ENCODE data around the gene LONRF3. TPM values are rescaled to one million over a fixed set of nuclear protein-coding genes. Genes with fewer than 3 reads are reported as not detected.
A peak's percentile ranks its signal among the peaks of the same experiment; 100 is the strongest.

Gene LONRF3
- total and polyA plus RNA-seq, 9 donors, result 1.1 to 10.5 (median 4.7) TPM

DNA sequence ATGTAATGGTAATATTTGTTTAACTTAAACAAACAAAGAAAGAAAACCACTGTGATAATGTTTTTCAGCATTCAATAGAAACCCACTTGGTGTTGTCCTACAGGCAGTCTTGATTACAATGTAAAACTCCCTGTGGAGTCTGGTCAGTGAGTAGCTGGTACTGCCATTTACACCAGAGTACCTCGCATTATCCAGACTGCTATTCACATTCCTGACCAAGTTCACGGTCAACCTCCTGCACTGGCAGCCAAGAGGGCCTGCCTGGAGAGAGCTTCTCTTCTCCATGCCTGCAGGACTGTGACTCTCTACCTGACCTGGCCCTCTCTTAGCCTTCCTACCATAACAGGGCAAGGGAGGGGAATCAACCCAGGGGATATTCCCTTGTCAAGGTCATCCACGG, 2.9 kb upstream of the LONRF3 start:
- 38 to 50% (median 46%) methylated on average over 3 of the region's 3 CpGs for WGBS, 3 donors
- Histone ChIP-seq H3K27me3 (no peaks in the 10 kb centered on the region), H3K4me3 (no peak overlapping the region), H3K9me3 (no peaks in the 10 kb centered on the region), H3K27ac (no peak overlapping the region), H3K36me3 (no peaks in the 10 kb centered on the region), H3K4me1 (ENCODE audit: insufficient read depth) (no peaks in the 10 kb centered on the region)
- TF ChIP-seq, protein P1, sequence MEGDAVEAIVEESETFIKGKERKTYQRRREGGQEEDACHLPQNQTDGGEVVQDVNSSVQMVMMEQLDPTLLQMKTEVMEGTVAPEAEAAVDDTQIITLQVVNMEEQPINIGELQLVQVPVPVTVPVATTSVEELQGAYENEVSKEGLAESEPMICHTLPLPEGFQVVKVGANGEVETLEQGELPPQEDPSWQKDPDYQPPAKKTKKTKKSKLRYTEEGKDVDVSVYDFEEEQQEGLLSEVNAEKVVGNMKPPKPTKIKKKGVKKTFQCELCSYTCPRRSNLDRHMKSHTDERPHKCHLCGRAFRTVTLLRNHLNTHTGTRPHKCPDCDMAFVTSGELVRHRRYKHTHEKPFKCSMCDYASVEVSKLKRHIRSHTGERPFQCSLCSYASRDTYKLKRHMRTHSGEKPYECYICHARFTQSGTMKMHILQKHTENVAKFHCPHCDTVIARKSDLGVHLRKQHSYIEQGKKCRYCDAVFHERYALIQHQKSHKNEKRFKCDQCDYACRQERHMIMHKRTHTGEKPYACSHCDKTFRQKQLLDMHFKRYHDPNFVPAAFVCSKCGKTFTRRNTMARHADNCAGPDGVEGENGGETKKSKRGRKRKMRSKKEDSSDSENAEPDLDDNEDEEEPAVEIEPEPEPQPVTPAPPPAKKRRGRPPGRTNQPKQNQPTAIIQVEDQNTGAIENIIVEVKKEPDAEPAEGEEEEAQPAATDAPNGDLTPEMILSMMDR (IDR thresholded peaks at IDR 0.05), result no peak
- TF ChIP-seq EP300 (IDR thresholded peaks at IDR 0.05) (no peak), POLR2A (IDR thresholded peaks at IDR 0.05) (no peak)
- intact Hi-C loops (cut with DNase I), result no loop called here
- DNase-seq, result no peak

DNA sequence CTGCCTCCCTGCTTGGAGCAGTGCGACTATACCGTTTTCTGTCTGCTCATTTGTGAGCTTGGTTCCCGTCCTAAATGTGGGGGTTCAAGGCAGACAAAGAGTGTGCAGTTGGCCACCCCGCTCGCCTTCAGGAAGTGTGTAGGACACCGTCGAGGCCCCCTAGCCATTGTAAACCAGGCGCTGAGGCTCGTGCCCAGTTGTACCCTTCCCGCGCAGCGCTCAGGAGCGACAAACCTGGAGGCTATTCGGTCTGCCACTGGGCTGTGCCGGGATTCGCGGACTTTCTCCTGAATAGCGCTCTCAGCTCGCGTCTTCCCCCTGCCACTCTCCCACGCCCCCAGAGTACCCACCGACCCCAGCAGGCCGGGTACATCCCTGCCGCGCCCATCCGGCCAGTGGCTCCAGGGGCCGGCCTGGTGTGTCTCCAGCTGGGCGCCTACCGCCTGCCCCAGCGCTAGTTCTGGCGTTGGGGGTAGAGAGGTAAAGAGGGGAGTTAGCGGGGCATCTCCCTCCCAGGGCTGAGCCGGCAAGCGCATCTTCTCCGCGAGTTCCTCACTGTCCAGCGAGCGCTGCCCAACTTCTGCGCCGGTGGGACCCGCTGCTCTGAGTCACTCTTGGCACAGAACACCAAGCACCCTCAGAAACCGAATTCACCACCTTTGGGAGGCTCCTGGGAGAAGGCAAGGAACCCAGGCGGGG, 880 bp upstream of the LONRF3 start:
- no peaks in the 10 kb centered on the region for H3K4me1 ChIP-seq (ENCODE audit: insufficient read depth)
- H3K9me3 ChIP-seq, result no peaks in the 10 kb centered on the region
- intact Hi-C loops (cut with DNase I), result no loop called here
- H3K27me3 ChIP-seq, result no peaks in the 10 kb centered on the region
- WGBS, 3 donors, result 32 to 39% (median 36%) methylated on average over 43 of the region's 43 CpGs
- peak in 4 of 5 donors; percentile 15 to 52 (median 36) for DNase-seq
- H3K4me3 ChIP-seq, result peak overlapping the region; percentile 54
- TF ChIP-seq EP300 (IDR thresholded peaks at IDR 0.05), result no peak
- no peak for TF ChIP-seq POLR2A (IDR thresholded peaks at IDR 0.05)
- TF ChIP-seq, protein P1 (IDR thresholded peaks at IDR 0.05), result no peak
- no peak overlapping the region for H3K27ac ChIP-seq
- no peaks in the 10 kb centered on the region for H3K36me3 ChIP-seq

GRCh38 chrX:118974908-118975671, 672 bp downstream of the LONRF3 start:
- Histone ChIP-seq H3K4me3 (peak overlapping the region; percentile 54), H3K4me1 (ENCODE audit: insufficient read depth) (no peaks in the 10 kb centered on the region), H3K27ac (peak overlapping the region in 1 of 2 donors; percentile 48), H3K9me3 (no peaks in the 10 kb centered on the region), H3K36me3 (no peaks in the 10 kb centered on the region), H3K27me3 (no peaks in the 10 kb centered on the region)
- TF ChIP-seq EP300 (IDR thresholded peaks at IDR 0.05) (no peak), POLR2A (IDR thresholded peaks at IDR 0.05) (no peak)
- TF ChIP-seq, protein P1 (IDR thresholded peaks at IDR 0.05), result no peak
- intact Hi-C loops (cut with DNase I), result no loop called here
- DNase-seq, result peak; percentile 22 to 56 (median 42)
- 38 to 47% (median 43%) methylated on average over 67 to 82 of the region's 82 CpGs for WGBS, 3 donors

DNA sequence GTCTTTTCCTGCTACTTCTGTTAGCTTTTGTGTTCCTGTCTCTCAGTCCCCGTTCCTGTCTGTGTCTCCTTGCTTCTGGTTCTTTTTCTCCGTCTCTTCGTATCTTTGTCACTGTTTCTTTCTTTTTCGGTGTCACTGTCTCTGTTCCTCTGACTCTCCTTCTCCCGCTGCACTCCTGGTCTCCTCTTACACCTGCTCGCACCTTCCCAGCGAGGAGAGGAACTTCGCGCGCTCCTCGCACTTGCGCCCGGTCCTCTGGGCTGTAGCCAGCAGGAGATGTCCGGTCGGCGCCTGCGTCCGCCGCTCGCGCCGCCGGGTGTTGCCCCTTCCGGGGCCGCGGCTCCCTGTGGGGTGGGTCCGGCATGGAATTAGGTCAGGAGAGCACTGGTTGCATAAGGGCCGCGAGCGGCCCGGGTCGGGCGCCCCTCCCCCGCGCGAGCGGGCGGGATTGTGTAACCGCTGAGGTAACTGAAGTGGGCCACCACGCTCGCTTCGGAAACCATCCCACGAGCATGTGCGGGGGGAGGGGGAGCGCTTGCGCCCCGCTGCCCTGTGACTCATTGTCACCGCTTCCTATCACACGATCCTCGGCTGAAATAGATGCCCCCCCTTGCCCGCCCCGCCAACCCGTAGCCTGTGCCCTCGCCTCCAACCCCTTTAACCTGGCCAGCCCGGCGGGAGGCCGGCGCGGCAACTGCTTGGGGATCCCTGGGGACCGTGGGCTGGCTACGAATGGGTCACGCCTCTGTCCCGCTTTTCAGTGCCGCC, 1.6 kb downstream of the LONRF3 start:
- H3K36me3 ChIP-seq, result no peaks in the 10 kb centered on the region
- H3K27ac ChIP-seq, result peak overlapping the region; percentile 57 to 63
- intact Hi-C loops (cut with DNase I), result no loop called here
- no peaks in the 10 kb centered on the region for H3K4me1 ChIP-seq (ENCODE audit: insufficient read depth)
- H3K4me3 ChIP-seq, result peak overlapping the region; percentile 54
- TF ChIP-seq EP300 (IDR thresholded peaks at IDR 0.05) (peak; percentile 58), POLR2A (IDR thresholded peaks at IDR 0.05) (peak; percentile 39)
- TF ChIP-seq, protein P1 (IDR thresholded peaks at IDR 0.05), result no peak
- DNase-seq, result peak; percentile 79 to 91 (median 82)
- H3K9me3 ChIP-seq, result no peaks in the 10 kb centered on the region
- no peaks in the 10 kb centered on the region for H3K27me3 ChIP-seq
- 35 to 41% (median 38%) methylated on average over 57 to 64 of the region's 64 CpGs for WGBS, 3 donors
